Peyer's patch (tissue), 4 donors: ENCODE data around the gene NOSTRIN.

Source experiments
- POLR2A ChIP-seq, 2 donors: fragments of 450-650 bp; IDR thresholded peaks; one replicate each; pipeline ENCODE4 v1.5.1; 2017; ENCODE audit warnings: antibody characterized with exemption in 2 of 2, mild to moderate bottlenecking in 2 of 2, moderate library complexity in 2 of 2
- TF ChIP-seq, protein P1 (sequence below), 6 experiments: fragments of 450-650 bp in 4 of 6; fragments of 200-600 bp in 2 of 6; sonication (generic) in 1 of 6; IDR thresholded peaks; one replicate each; pipeline ENCODE4 v1.5.1; 2017 to 2019; ENCODE audit warnings: antibody characterized with exemption in 6 of 6, mild to moderate bottlenecking in 3 of 6, moderate library complexity in 1 of 6

DNA sequence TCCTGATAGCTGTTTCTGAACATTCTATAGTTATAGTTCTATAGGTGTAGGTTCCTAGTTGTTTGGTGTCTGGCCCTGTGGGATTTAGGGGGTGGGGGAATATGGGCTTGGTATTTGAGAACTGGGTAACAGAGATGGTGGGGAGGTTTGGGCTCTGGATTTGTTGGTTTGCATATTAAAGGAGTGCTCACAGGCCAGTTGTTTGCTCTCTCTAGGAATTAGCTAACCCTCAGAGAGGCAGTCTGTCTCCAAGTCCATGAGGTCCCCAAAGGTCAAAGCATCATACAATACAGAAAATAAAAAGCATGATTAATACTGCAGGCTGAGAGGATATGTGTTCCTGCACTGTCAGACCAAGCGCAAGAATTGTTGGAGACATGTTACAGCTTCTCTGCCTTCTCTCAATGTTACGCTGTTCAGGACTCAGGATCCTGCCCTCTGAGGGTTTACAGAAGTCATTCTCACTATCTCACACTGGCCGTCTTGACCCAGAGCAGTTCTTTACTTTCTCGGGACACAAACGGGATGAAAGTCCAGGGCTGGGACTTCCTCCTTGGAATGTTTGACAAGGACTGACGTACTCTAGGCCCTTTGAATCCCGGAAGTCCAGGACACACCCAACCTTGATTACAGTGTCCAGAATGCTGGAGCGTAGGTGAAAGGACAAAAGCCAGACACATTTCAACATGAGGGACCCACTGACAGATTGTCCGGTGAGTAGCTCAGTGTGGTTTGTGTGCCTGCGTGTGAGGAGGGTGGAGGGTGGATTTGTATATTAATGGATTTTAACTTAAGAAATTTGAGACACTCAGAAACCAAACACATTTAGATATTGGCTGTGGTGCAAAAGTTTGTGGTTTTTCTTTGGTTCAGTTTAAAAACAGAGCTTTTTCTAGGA is at the start of gene NOSTRIN:
- TF ChIP-seq, protein P1, sequence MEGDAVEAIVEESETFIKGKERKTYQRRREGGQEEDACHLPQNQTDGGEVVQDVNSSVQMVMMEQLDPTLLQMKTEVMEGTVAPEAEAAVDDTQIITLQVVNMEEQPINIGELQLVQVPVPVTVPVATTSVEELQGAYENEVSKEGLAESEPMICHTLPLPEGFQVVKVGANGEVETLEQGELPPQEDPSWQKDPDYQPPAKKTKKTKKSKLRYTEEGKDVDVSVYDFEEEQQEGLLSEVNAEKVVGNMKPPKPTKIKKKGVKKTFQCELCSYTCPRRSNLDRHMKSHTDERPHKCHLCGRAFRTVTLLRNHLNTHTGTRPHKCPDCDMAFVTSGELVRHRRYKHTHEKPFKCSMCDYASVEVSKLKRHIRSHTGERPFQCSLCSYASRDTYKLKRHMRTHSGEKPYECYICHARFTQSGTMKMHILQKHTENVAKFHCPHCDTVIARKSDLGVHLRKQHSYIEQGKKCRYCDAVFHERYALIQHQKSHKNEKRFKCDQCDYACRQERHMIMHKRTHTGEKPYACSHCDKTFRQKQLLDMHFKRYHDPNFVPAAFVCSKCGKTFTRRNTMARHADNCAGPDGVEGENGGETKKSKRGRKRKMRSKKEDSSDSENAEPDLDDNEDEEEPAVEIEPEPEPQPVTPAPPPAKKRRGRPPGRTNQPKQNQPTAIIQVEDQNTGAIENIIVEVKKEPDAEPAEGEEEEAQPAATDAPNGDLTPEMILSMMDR (IDR thresholded peaks at IDR 0.05): no peak
- TF ChIP-seq POLR2A (IDR thresholded peaks at IDR 0.05): peak; percentile 84 to 95
